GM23338 (cell line): Measurements from ENCODE around the gene NGFR. TPM values are rescaled to one million over a fixed set of nuclear protein-coding genes. Genes with fewer than 3 reads are reported as not detected.

ENCODE experiments used
- ATAC-seq: fragments of 200-7000 bp; cut with Tn5 transposase; 3 replicates; pipeline ENCODE4 v1.9.1; 2020
- DNase-seq: peaks from one replicate; pipeline ENCODE4 v3.0.0-alpha.2; 2015; ENCODE audit warnings: low spot score
- H2AFZ ChIP-seq: fragments of 200-600 bp; sonication (generic); 2 replicates; pipeline ENCODE4 v1.8.0; 2016; ENCODE audit warnings: antibody characterized with exemption, mild to moderate bottlenecking, moderate library complexity
- H3F3A ChIP-seq: fragments of 200-600 bp; sonication (generic); replicated peaks from 2 replicates; pipeline ENCODE4 v1.8.0; 2017; ENCODE audit warnings: antibody characterized with exemption, mixed run types, low read depth
- H3K27ac ChIP-seq: fragments of 200-600 bp; sonication (generic); 2 replicates; pipeline ENCODE4 v1.6.1; 2016; ENCODE audit warnings: low read depth
- H3K27me3 ChIP-seq: fragments of 200-600 bp; sonication (generic); 2 replicates; pipeline ENCODE4 v1.8.0; 2016; ENCODE audit warnings: mild to moderate bottlenecking, mixed run types, moderate library complexity; ENCODE audit not compliant: insufficient read depth
- H3K36me3 ChIP-seq: fragments of 200-600 bp; sonication (generic); 2 replicates; pipeline ENCODE4 v1.8.0; 2016; ENCODE audit warnings: mild to moderate bottlenecking; ENCODE audit not compliant: insufficient read depth
- H3K4me1 ChIP-seq: fragments of 200-600 bp; sonication (generic); 2 replicates; pipeline ENCODE4 v1.8.0; 2016; ENCODE audit warnings: mild to moderate bottlenecking, moderate library complexity; ENCODE audit not compliant: insufficient read depth
- H3K4me2 ChIP-seq: fragments of 200-600 bp; sonication (generic); 2 replicates; pipeline ENCODE4 v1.7.1; 2017; ENCODE audit warnings: mixed run types
- H3K4me3 ChIP-seq: fragments of 200-600 bp; sonication (generic); 2 replicates; pipeline ENCODE4 v1.6.1; 2016; ENCODE audit warnings: mixed run types
- H3K79me2 ChIP-seq: fragments of 200-600 bp; sonication (generic); replicated peaks from 2 replicates; pipeline ENCODE4 v1.8.0; 2017; ENCODE audit warnings: mild to moderate bottlenecking; ENCODE audit not compliant: insufficient read depth
- H3K9me2 ChIP-seq: fragments of 200-600 bp; sonication (generic); 2 replicates; pipeline ENCODE4 v1.8.0; 2017; ENCODE audit not compliant: insufficient read depth
- H4K20me1 ChIP-seq: fragments of 200-600 bp; sonication (generic); replicated peaks from 2 replicates; pipeline ENCODE4 v1.8.0; 2017; ENCODE audit warnings: mild to moderate bottlenecking; ENCODE audit not compliant: insufficient read depth
- H3K27ac Mint-ChIP-seq: 2 replicates; pipeline ENCODE4 v1.8.0; 2020; ENCODE audit warnings: inconsistent platforms, mild to moderate bottlenecking, moderate library complexity, mixed read lengths
- H3K27me3 Mint-ChIP-seq: 3 replicates; pipeline ENCODE4 v1.8.0; 2022; ENCODE audit warnings: low read depth, mild to moderate bottlenecking, moderate library complexity, mixed read lengths, inconsistent platforms; ENCODE audit not compliant: insufficient read depth, poor library complexity
- H3K36me3 Mint-ChIP-seq: 3 replicates; pipeline ENCODE4 v1.8.0; 2021; ENCODE audit warnings: low read depth, mild to moderate bottlenecking, inconsistent platforms, moderate library complexity, mixed read lengths
- H3K4me1 Mint-ChIP-seq: 3 replicates; pipeline ENCODE4 v1.8.0; 2020; ENCODE audit warnings: mild to moderate bottlenecking, inconsistent platforms, mixed read lengths
- H3K4me3 Mint-ChIP-seq: 3 replicates; pipeline ENCODE4 v1.8.0; 2021; ENCODE audit warnings: moderate library complexity, mild to moderate bottlenecking, inconsistent platforms, mixed read lengths
- H3K9me3 Mint-ChIP-seq: 3 replicates; pipeline ENCODE4 v1.8.0; 2020; ENCODE audit warnings: moderate library complexity, mild to moderate bottlenecking, inconsistent platforms, mixed read lengths
- CREB1 ChIP-seq: fragments of 250-450 bp; sonication (Bioruptor Pico); IDR thresholded peaks from 2 replicates; pipeline ENCODE4 v1.5.0; 2020; ENCODE audit warnings: low read depth, mild to moderate bottlenecking, moderate library complexity
- EZH2 ChIP-seq: fragments of 200-600 bp; sonication (generic); IDR thresholded peaks from one replicate; pipeline ENCODE4 v1.8.0; 2017; ENCODE audit warnings: antibody characterized with exemption, mild to moderate bottlenecking, low read depth; ENCODE audit not compliant: unreplicated experiment
- EZH2phosphoT487 ChIP-seq: fragments of 200-600 bp; sonication (generic); IDR thresholded peaks from one replicate; pipeline ENCODE4 v1.8.1; 2018; ENCODE audit warnings: antibody characterized with exemption; ENCODE audit not compliant: unreplicated experiment
- JUNB ChIP-seq: IDR thresholded peaks from one replicate; pipeline ENCODE4 v1.6.1; 2016; ENCODE audit warnings: antibody characterized with exemption; ENCODE audit not compliant: unreplicated experiment
- NANOG ChIP-seq: IDR thresholded peaks from 2 replicates; pipeline ENCODE4 v1.6.1; 2016; ENCODE audit warnings: antibody characterized with exemption, borderline replicate concordance
- POLR2AphosphoS5 ChIP-seq: IDR thresholded peaks from 2 replicates; pipeline ENCODE4 v1.6.1; 2016; ENCODE audit warnings: antibody characterized with exemption, low read depth
- STAT1 ChIP-seq: IDR thresholded peaks from one replicate; pipeline ENCODE4 v1.6.1; 2016; ENCODE audit warnings: antibody characterized with exemption; ENCODE audit not compliant: unreplicated experiment
- ZNF114 ChIP-seq: fragments of 250-450 bp; sonication (Bioruptor Pico); IDR thresholded peaks from 2 replicates; pipeline ENCODE4 v1.5.0; 2020; ENCODE audit warnings: mild to moderate bottlenecking, moderate library complexity
- ZNF331 ChIP-seq: fragments of 250-450 bp; sonication (Bioruptor Pico); IDR thresholded peaks from 2 replicates; pipeline ENCODE4 v1.5.0; 2020; ENCODE audit warnings: low read depth, mild to moderate bottlenecking, moderate library complexity
- polyA plus RNA-seq: library from polyadenylated mRNA; unstranded; fragments of >200 nt; fragmentation: Nextera tagmentation; extraction: Ambion mirVana; gene quantifications from 2 replicates; pipeline ENCODE4 v1.2.1, GENCODE V29; 2016
- total RNA-seq: library from RNA; depleted of rRNA; stranded (reverse); fragments of >200 nt; shearing (Covaris generic); gene quantifications from 2 replicates; pipeline ENCODE4 v1.2.3, GENCODE V29; 2014
- TF ChIP-seq, protein P1 (sequence below): fragments of 250-450 bp; sonication (Bioruptor Pico); IDR thresholded peaks from 2 replicates; pipeline ENCODE4 v1.5.0; 2020; ENCODE audit warnings: mild to moderate bottlenecking, moderate library complexity
- TF ChIP-seq, protein P2 (sequence below), 2 experiments: fragments of 200-600 bp in 1 of 2; sonication (generic) in 1 of 2; conservative IDR thresholded peaks; 2 replicates each; pipeline versions ENCODE4 v1.5.1 to v1.6.1; 2016 to 2017; ENCODE audit warnings: antibody characterized with exemption in 2 of 2, low read depth in 2 of 2, mild to moderate bottlenecking in 2 of 2, moderate library complexity in 1 of 2
- TF ChIP-seq, protein P3 (sequence below): IDR thresholded peaks from 2 replicates; pipeline ENCODE4 v1.6.1; 2016; ENCODE audit warnings: antibody characterized with exemption
- TF ChIP-seq, protein P4 (sequence below): IDR thresholded peaks from one replicate; pipeline ENCODE4 v1.6.1; 2018; ENCODE audit warnings: antibody characterized with exemption; ENCODE audit not compliant: unreplicated experiment

The NGFR gene
- total and polyA plus RNA-seq, 2 experiments from 2014 or later, result 2.8 to 6.9 TPM

DNA sequence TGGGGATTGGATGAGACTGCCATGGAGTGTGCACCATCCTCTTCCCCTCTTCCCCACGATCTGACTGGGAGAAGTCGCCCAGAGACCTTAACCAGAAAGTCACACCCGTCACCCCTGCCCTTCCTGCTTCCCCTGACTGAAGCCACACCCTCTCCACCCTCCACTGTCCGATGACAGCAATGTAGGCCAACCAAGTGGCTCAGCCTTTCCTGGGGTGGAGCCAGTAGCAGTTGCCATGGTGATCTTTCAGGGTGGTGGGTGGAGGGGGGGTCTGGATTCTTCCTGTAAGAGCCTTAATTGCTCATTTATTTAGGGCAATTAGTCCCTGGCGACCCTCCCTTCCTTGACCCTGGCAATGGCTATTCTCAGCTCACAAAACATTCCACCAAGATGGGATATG is 42.9 kb upstream of the NGFR start:
- no peaks in the 10 kb centered on the region for H3K36me3 Mint-ChIP-seq
- ATAC-seq, result peak; percentile 21; the same call in 2 of the 3 replicates
- no peak for DNase-seq
- no peaks in the 10 kb centered on the region for H4K20me1 ChIP-seq
- TF ChIP-seq, protein P1, sequence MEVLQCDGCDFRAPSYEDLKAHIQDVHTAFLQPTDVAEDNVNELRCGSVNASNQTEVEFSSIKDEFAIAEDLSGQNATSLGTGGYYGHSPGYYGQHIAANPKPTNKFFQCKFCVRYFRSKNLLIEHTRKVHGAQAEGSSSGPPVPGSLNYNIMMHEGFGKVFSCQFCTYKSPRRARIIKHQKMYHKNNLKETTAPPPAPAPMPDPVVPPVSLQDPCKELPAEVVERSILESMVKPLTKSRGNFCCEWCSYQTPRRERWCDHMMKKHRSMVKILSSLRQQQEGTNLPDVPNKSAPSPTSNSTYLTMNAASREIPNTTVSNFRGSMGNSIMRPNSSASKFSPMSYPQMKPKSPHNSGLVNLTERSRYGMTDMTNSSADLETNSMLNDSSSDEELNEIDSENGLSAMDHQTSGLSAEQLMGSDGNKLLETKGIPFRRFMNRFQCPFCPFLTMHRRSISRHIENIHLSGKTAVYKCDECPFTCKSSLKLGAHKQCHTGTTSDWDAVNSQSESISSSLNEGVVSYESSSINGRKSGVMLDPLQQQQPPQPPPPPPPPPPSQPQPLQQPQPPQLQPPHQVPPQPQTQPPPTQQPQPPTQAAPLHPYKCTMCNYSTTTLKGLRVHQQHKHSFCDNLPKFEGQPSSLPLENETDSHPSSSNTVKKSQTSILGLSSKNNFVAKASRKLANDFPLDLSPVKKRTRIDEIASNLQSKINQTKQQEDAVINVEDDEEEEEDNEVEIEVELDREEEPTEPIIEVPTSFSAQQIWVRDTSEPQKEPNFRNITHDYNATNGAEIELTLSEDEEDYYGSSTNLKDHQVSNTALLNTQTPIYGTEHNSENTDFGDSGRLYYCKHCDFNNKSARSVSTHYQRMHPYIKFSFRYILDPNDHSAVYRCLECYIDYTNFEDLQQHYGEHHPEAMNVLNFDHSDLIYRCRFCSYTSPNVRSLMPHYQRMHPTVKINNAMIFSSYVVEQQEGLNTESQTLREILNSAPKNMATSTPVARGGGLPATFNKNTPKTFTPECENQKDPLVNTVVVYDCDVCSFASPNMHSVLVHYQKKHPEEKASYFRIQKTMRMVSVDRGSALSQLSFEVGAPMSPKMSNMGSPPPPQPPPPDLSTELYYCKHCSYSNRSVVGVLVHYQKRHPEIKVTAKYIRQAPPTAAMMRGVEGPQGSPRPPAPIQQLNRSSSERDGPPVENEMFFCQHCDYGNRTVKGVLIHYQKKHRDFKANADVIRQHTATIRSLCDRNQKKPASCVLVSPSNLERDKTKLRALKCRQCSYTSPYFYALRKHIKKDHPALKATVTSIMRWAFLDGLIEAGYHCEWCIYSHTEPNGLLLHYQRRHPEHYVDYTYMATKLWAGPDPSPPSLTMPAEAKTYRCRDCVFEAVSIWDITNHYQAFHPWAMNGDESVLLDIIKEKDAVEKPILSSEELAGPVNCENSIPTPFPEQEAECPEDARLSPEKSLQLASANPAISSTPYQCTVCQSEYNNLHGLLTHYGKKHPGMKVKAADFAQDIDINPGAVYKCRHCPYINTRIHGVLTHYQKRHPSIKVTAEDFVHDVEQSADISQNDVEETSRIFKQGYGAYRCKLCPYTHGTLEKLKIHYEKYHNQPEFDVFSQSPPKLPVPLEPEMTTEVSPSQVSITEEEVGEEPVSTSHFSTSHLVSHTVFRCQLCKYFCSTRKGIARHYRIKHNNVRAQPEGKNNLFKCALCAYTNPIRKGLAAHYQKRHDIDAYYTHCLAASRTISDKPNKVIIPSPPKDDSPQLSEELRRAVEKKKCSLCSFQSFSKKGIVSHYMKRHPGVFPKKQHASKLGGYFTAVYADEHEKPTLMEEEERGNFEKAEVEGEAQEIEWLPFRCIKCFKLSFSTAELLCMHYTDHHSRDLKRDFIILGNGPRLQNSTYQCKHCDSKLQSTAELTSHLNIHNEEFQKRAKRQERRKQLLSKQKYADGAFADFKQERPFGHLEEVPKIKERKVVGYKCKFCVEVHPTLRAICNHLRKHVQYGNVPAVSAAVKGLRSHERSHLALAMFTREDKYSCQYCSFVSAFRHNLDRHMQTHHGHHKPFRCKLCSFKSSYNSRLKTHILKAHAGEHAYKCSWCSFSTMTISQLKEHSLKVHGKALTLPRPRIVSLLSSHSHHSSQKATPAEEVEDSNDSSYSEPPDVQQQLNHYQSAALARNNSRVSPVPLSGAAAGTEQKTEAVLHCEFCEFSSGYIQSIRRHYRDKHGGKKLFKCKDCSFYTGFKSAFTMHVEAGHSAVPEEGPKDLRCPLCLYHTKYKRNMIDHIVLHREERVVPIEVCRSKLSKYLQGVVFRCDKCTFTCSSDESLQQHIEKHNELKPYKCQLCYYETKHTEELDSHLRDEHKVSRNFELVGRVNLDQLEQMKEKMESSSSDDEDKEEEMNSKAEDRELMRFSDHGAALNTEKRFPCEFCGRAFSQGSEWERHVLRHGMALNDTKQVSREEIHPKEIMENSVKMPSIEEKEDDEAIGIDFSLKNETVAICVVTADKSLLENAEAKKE (CRISPR knock-in tag), result no peak
- TF ChIP-seq NANOG, result no peak
- no peak for TF ChIP-seq JUNB
- TF ChIP-seq, protein P2, sequence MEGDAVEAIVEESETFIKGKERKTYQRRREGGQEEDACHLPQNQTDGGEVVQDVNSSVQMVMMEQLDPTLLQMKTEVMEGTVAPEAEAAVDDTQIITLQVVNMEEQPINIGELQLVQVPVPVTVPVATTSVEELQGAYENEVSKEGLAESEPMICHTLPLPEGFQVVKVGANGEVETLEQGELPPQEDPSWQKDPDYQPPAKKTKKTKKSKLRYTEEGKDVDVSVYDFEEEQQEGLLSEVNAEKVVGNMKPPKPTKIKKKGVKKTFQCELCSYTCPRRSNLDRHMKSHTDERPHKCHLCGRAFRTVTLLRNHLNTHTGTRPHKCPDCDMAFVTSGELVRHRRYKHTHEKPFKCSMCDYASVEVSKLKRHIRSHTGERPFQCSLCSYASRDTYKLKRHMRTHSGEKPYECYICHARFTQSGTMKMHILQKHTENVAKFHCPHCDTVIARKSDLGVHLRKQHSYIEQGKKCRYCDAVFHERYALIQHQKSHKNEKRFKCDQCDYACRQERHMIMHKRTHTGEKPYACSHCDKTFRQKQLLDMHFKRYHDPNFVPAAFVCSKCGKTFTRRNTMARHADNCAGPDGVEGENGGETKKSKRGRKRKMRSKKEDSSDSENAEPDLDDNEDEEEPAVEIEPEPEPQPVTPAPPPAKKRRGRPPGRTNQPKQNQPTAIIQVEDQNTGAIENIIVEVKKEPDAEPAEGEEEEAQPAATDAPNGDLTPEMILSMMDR (conservative IDR thresholded peaks at IDR 0.05; ENCODE audit: low read depth in 2 of 2), result no peak
- TF ChIP-seq POLR2AphosphoS5, result no peak
- no peak for TF ChIP-seq EZH2
- TF ChIP-seq, protein P3, sequence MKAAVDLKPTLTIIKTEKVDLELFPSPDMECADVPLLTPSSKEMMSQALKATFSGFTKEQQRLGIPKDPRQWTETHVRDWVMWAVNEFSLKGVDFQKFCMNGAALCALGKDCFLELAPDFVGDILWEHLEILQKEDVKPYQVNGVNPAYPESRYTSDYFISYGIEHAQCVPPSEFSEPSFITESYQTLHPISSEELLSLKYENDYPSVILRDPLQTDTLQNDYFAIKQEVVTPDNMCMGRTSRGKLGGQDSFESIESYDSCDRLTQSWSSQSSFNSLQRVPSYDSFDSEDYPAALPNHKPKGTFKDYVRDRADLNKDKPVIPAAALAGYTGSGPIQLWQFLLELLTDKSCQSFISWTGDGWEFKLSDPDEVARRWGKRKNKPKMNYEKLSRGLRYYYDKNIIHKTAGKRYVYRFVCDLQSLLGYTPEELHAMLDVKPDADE, result no peak
- no peak for TF ChIP-seq ZNF331 (CRISPR knock-in tag)
- no peak for TF ChIP-seq ZNF114
- TF ChIP-seq, protein P4, sequence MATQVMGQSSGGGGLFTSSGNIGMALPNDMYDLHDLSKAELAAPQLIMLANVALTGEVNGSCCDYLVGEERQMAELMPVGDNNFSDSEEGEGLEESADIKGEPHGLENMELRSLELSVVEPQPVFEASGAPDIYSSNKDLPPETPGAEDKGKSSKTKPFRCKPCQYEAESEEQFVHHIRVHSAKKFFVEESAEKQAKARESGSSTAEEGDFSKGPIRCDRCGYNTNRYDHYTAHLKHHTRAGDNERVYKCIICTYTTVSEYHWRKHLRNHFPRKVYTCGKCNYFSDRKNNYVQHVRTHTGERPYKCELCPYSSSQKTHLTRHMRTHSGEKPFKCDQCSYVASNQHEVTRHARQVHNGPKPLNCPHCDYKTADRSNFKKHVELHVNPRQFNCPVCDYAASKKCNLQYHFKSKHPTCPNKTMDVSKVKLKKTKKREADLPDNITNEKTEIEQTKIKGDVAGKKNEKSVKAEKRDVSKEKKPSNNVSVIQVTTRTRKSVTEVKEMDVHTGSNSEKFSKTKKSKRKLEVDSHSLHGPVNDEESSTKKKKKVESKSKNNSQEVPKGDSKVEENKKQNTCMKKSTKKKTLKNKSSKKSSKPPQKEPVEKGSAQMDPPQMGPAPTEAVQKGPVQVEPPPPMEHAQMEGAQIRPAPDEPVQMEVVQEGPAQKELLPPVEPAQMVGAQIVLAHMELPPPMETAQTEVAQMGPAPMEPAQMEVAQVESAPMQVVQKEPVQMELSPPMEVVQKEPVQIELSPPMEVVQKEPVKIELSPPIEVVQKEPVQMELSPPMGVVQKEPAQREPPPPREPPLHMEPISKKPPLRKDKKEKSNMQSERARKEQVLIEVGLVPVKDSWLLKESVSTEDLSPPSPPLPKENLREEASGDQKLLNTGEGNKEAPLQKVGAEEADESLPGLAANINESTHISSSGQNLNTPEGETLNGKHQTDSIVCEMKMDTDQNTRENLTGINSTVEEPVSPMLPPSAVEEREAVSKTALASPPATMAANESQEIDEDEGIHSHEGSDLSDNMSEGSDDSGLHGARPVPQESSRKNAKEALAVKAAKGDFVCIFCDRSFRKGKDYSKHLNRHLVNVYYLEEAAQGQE, result no peak
- no peak for TF ChIP-seq STAT1
- TF ChIP-seq CREB1, result no peak
- TF ChIP-seq EZH2phosphoT487, result no peak
- H3K4me1 ChIP-seq, result peaks cover 4% of the 10 kb centered on the region
- peaks cover 21% of the 10 kb centered on the region for H3K27me3 Mint-ChIP-seq
- H3K27me3 ChIP-seq, result no peaks in the 10 kb centered on the region
- no peaks in the 10 kb centered on the region for H3F3A ChIP-seq
- H3K27ac Mint-ChIP-seq, result no peak overlapping the region; the same call in 1 of the 2 replicates
- H3K9me3 Mint-ChIP-seq, result no peaks in the 10 kb centered on the region
- peaks cover 21% of the 10 kb centered on the region for H3K4me1 Mint-ChIP-seq
- H3K27ac ChIP-seq, result no peak overlapping the region
- no peaks in the 10 kb centered on the region for H3K36me3 ChIP-seq
- H3K4me2 ChIP-seq, result no peak overlapping the region
- no peak overlapping the region for H2AFZ ChIP-seq
- no peaks in the 10 kb centered on the region for H3K9me2 ChIP-seq
- H3K4me3 ChIP-seq, result no peak overlapping the region
- no peak overlapping the region for H3K4me3 Mint-ChIP-seq
- no peaks in the 10 kb centered on the region for H3K79me2 ChIP-seq
